Activated T-cell treated with anti-CD3 and anti-CD28 coated beads, Interleukin-2, amount 50 U/mL, for 4 hours (primary cell): Measurements from ENCODE around the gene RAD51C. TPM values are rescaled to one million over a fixed set of nuclear protein-coding genes. Genes with fewer than 3 reads are reported as not detected.
"Not testable (repeated sequence)": the region's sequence is repeated elsewhere in the genome, so short reads cannot be mapped to it uniquely, and the experiment has no call there.

Experiments used
- ATAC-seq, 2 donors: fragments of 200-7000 bp; cut with Tn5 transposase; one replicate each; pipeline ENCODE4 v1.10.0; 2021
- DNase-seq: peaks from one replicate; pipeline ENCODE4 v3.0.0-alpha.2; 2020
- H3K27me3 Mint-ChIP-seq: one replicate; pipeline ENCODE4 v1.8.0; 2021; ENCODE audit warnings: low read depth, mixed read lengths
- H3K36me3 Mint-ChIP-seq: one replicate; pipeline ENCODE4 v1.8.0; 2022; ENCODE audit warnings: mixed read lengths; ENCODE audit not compliant: insufficient read depth
- H3K4me1 Mint-ChIP-seq: one replicate; pipeline ENCODE4 v1.8.0; 2021; ENCODE audit warnings: low read depth, mixed read lengths
- H3K4me3 Mint-ChIP-seq: one replicate; pipeline ENCODE4 v1.8.0; 2021; ENCODE audit warnings: mild to moderate bottlenecking, moderate library complexity, mixed read lengths
- H3K9me3 Mint-ChIP-seq: one replicate; pipeline ENCODE4 v1.8.0; 2021; ENCODE audit warnings: mixed read lengths
- total RNA-seq, 3 donors: library from RNA; stranded (reverse); gene quantifications; one replicate each; pipeline ENCODE4 v1.2.1, GENCODE V29; 2021

Gene RAD51C
- total RNA-seq, 3 donors from 2014 or later: 57.4 to 68.5 (median 59.9) TPM

DNA sequence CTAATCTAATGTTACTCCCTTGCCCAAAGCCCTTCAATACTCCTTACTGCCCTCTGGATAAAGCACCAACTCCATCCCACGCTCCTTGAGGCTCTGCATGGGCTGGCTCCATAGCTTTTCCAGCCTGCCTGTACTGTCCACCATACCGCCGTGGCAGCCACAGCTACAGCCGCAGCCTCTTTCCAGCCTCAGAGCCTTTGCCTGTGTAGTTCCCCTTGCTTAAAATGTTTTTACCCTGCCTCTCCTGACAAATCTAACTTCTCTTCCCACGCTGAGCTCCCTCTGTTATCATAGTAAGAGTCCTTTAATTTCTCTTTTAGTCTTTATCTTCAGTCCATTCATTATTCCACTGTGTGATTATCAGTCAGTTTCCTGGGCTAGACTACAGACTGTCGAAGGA is 22.5 kb upstream of the RAD51C start:
- DNase-seq (no peak), ATAC-seq (no peak)
- no peak overlapping the region for H3K4me3 Mint-ChIP-seq
- H3K9me3 Mint-ChIP-seq: no peaks in the 10 kb centered on the region
- no peaks in the 10 kb centered on the region for H3K36me3 Mint-ChIP-seq
- H3K27me3 Mint-ChIP-seq: peaks cover 7% of the 10 kb centered on the region
- H3K4me1 Mint-ChIP-seq: peaks cover 8% of the 10 kb centered on the region

DNA sequence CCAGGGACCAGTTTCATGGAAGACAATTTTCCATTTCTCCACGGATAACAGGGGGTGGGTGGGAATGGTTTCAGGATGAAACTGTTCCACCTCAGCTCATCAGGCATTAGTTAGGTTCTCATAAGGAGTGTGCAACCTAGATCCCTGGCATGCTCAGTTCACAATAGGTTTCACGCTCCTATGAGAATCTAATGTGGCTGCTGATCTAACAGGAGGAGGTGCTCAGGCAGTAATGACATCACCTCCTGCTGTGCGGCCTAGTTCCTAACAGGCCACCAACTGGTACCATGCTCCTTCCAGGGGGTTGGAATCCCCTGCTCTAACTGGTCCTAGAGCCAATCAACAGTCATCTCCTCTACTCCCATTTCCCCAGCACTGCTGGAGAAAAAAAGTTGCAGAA is 20.4 kb upstream of the RAD51C start:
- H3K27me3 Mint-ChIP-seq: peaks cover 7% of the 10 kb centered on the region
- H3K36me3 Mint-ChIP-seq: no peaks in the 10 kb centered on the region
- H3K4me1 Mint-ChIP-seq: peaks cover 2% of the 10 kb centered on the region
- H3K4me3 Mint-ChIP-seq: no peak overlapping the region
- no peak for ATAC-seq
- no peaks in the 10 kb centered on the region for H3K9me3 Mint-ChIP-seq
- no peak for DNase-seq

DNA sequence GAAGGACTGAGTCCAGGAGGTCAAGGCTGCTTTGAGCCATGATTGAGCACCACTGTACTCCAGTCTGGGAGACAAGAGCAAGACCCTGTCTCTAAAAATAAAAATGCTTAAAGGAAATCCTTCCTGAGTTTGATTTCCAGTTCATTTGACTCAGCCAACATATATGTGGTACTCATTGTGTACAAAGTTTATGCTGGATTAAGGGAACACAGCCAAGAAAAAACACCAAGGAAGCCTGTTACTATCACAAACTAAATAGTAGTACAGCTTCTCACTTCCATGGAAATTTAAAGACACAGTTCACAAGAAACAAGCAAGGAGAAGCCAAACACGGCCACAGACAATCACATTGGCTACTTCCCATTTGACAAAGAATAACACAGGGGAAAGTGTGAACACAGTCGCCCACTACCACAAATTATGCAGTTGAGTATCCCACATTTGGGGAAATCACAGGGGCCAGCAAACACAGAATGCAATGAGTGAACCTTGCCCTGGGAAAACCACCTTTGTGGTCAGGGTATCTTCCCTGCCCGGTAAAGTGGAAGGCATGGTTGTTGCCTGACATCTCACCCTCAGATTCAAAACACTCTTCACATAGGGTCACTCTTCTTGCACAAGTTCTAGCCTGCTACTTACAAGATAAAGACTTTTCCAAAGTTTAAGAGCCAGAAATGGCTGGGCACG is 15.1 kb upstream of the RAD51C start:
- H3K4me3 Mint-ChIP-seq: no peak overlapping the region
- H3K4me1 Mint-ChIP-seq: no peaks in the 10 kb centered on the region
- no peak for ATAC-seq
- no peaks in the 10 kb centered on the region for H3K9me3 Mint-ChIP-seq
- H3K27me3 Mint-ChIP-seq: peaks cover 3% of the 10 kb centered on the region
- no peak for DNase-seq
- H3K36me3 Mint-ChIP-seq: no peaks in the 10 kb centered on the region

- not testable (repeated sequence) for H3K4me1 Mint-ChIP-seq, DNase-seq, H3K27me3 Mint-ChIP-seq, H3K9me3 Mint-ChIP-seq, H3K36me3 Mint-ChIP-seq, H3K4me3 Mint-ChIP-seq, ATAC-seq
Measured at GRCh38 chr17:58678287-58678686, 14.1 kb upstream of the RAD51C start.

DNA sequence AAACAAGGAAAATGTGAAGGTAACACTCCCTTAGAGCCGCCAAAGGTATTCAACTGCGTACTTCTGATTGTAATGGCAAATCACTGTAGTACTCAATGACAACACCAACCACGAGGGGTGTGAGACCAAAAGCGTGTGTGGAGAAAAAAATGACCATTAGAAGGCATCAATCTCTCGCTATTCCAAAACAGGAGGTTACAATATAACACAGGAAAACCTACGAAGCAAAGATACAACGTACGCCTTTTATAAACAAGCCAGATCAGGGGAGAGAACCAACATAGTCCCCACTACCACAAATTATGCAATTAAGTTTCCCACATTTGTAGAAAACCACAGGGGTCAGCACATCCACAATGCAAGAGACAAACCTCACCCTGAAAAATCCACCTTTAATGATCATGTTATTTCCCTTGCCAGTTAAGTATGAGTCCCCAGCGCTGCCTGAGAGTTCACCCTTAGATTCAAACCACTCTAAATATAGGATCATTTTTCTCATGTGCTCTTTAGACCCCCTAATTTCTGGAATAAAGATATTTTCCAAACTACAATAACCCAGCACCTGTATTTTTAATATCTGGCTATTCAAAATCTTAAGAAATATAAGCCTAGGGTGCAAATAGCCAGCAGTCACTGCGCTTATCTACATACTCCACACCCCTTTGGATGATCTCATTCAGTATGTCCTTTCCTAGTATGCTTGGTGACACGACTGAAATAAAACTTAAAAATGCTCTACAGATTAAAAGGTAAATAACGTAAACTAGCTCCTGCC is 13.0 kb upstream of the RAD51C start:
- DNase-seq (no peak), ATAC-seq (no peak)
- Mint-ChIP-seq H3K9me3 (no peaks in the 10 kb centered on the region), H3K27me3 (peaks cover 3% of the 10 kb centered on the region), H3K4me1 (no peaks in the 10 kb centered on the region), H3K4me3 (no peak overlapping the region), H3K36me3 (no peaks in the 10 kb centered on the region)

GRCh38 chr17:58680038-58680369 is 12.4 kb upstream of the RAD51C start:
- Mint-ChIP-seq H3K27me3 (peaks cover 3% of the 10 kb centered on the region), H3K9me3 (no peaks in the 10 kb centered on the region), H3K36me3 (no peaks in the 10 kb centered on the region), H3K4me3 (no peak overlapping the region), H3K4me1 (no peaks in the 10 kb centered on the region)
- ATAC-seq: no peak
- no peak for DNase-seq

- Mint-ChIP-seq H3K27me3 (no peaks in the 10 kb centered on the region), H3K36me3 (no peaks in the 10 kb centered on the region), H3K4me1 (no peaks in the 10 kb centered on the region), H3K4me3 (no peak overlapping the region), H3K9me3 (no peaks in the 10 kb centered on the region)
- no peak for ATAC-seq
- DNase-seq: no peak
Measured at GRCh38 chr17:58684003-58684402, 8.4 kb upstream of the RAD51C start.

GRCh38 chr17:58684462-58684861 is 7.9 kb upstream of the RAD51C start:
- not testable (repeated sequence) for H3K4me1 Mint-ChIP-seq, ATAC-seq, H3K4me3 Mint-ChIP-seq, H3K36me3 Mint-ChIP-seq, DNase-seq, H3K27me3 Mint-ChIP-seq, H3K9me3 Mint-ChIP-seq

- Mint-ChIP-seq H3K9me3 (no peaks in the 10 kb centered on the region), H3K4me1 (no peaks in the 10 kb centered on the region), H3K4me3 (no peak overlapping the region), H3K27me3 (no peaks in the 10 kb centered on the region), H3K36me3 (no peaks in the 10 kb centered on the region)
- no peak for DNase-seq
- no peak for ATAC-seq
Measured at GRCh38 chr17:58686980-58687379, 5.4 kb upstream of the RAD51C start.

- DNase-seq (no peak), ATAC-seq (no peak)
- no peaks in the 10 kb centered on the region for H3K27me3 Mint-ChIP-seq
- peaks cover 3% of the 10 kb centered on the region for H3K36me3 Mint-ChIP-seq
- H3K4me3 Mint-ChIP-seq: no peak overlapping the region
- peaks cover 12% of the 10 kb centered on the region for H3K4me1 Mint-ChIP-seq
- no peaks in the 10 kb centered on the region for H3K9me3 Mint-ChIP-seq
Measured at GRCh38 chr17:58688521-58688920, 3.9 kb upstream of the RAD51C start.

DNA sequence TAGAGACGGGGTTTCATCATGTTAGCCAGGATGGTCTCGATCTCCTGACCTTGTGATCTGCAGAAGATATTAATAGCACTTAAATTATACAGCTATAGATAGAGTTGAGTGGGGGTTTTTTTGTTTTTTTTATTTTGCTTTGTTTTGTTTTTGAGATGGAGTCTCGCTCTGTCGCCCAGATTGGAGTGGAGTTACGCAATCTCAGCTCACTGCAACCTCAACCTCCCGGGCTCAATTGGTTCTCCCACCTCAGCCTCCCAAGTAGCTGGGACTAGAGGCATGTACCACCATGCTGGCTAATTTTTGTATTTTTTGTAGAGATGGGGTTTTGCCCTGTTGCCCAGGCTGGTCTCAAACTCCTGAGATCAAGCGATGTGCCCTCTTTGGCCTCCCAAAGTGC is 2.4 kb upstream of the RAD51C start:
- not testable (repeated sequence) for DNase-seq, H3K27me3 Mint-ChIP-seq, ATAC-seq, H3K4me3 Mint-ChIP-seq, H3K9me3 Mint-ChIP-seq, H3K36me3 Mint-ChIP-seq
- H3K4me1 Mint-ChIP-seq: peaks cover 20% of the 10 kb centered on the region

- H3K4me1 Mint-ChIP-seq: peaks cover 22% of the 10 kb centered on the region
- no peak for ATAC-seq
- no peak for DNase-seq
- peak within 1 kb of the TSS; percentile 98 for H3K4me3 Mint-ChIP-seq
- H3K9me3 Mint-ChIP-seq: no peaks in the 10 kb centered on the region
- peaks cover 3% of the 10 kb centered on the region for H3K36me3 Mint-ChIP-seq
- no peaks in the 10 kb centered on the region for H3K27me3 Mint-ChIP-seq
Measured at GRCh38 chr17:58691701-58692238, 632 bp upstream of the RAD51C start, which contains the start of gene TEX14. Gene TEX14 (minus strand): TSS chr17:58692045. CDS start chr17:58652001, 40,044 bp downstream.

DNA sequence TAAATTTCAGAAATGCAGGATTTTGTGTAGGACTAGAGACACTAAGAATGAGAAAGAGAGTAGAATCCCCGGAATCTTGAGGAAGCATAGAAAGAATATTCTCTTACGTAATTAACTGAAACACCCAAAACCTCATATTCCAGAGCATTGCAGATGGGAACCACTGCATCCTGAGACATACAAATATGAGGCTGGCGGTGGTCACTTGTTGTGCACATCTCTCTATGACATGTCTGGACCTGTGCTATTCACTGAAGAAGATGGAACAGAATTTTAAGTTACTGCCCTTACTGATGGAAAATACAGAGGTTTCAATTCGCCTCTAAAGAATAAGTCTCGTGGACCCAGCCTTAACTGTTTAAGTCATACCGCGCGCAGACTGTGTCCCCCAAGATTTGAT is 806 bp downstream of the RAD51C start:
- Mint-ChIP-seq H3K27me3 (no peaks in the 10 kb centered on the region), H3K4me3 (peak overlapping the region; percentile 98)

DNA sequence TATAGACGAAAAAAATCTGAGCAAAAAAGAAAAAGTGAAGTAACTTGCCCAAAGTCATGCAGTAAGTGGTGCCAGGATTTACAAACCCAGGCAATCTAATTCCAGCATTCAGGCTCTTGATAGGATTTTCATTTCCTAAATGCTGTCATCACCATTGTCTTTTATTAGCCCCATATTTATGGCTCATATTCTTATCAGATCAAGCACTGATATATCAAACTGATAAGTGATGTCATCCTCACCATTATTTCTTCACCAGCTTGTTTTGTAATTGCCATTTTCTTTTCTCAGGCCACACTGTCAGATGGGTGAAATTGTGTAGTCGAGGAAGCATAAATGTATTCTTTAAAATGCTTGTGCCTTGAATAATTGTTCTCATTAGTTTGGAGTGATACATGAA is 1.3 kb downstream of the RAD51C start:
- Mint-ChIP-seq H3K4me1 (peaks cover 22% of the 10 kb centered on the region), H3K27me3 (no peaks in the 10 kb centered on the region), H3K9me3 (no peaks in the 10 kb centered on the region), H3K36me3 (peaks cover 3% of the 10 kb centered on the region), H3K4me3 (peak overlapping the region; percentile 98)
- DNase-seq: no peak
- ATAC-seq: no peak

More for the DNA sequence above, 806 bp downstream of the RAD51C start:
- ATAC-seq (no peak), DNase-seq (no peak)
- H3K4me1 Mint-ChIP-seq: peaks cover 22% of the 10 kb centered on the region
- H3K36me3 Mint-ChIP-seq: peaks cover 3% of the 10 kb centered on the region
- H3K9me3 Mint-ChIP-seq: no peaks in the 10 kb centered on the region

GRCh38 chr17:58694302-58694701 is 1.9 kb downstream of the RAD51C start:
- ATAC-seq (no peak), DNase-seq (no peak)
- H3K4me3 Mint-ChIP-seq: no peak overlapping the region
- H3K9me3 Mint-ChIP-seq: no peaks in the 10 kb centered on the region
- H3K4me1 Mint-ChIP-seq: peaks cover 22% of the 10 kb centered on the region
- peaks cover 3% of the 10 kb centered on the region for H3K36me3 Mint-ChIP-seq
- no peaks in the 10 kb centered on the region for H3K27me3 Mint-ChIP-seq
